Endodermal cell (in vitro differentiated cells): ENCODE measurements around the gene RBMS3. TPM values are rescaled to one million over a fixed set of nuclear protein-coding genes. Genes with fewer than 3 reads are reported as not detected.

Experiments used
- DNase-seq: peaks from one replicate; pipeline ENCODE4 v3.0.0-alpha.2; 2017
- H3K27ac ChIP-seq: 2 replicates; pipeline ENCODE4 v1.5.1; 2013; ENCODE audit warnings: mild to moderate bottlenecking, low read depth, low read length, moderate library complexity
- H3K27me3 ChIP-seq: 2 replicates; pipeline ENCODE4 v1.6.1; 2013; ENCODE audit warnings: mild to moderate bottlenecking, low read length, moderate library complexity; ENCODE audit not compliant: insufficient read depth, control insufficient read depth, poor library complexity, severe bottlenecking
- H3K36me3 ChIP-seq: 2 replicates; pipeline ENCODE4 v1.7.0; 2013; ENCODE audit warnings: mild to moderate bottlenecking, low read length, moderate library complexity; ENCODE audit not compliant: control insufficient read depth, insufficient read depth
- H3K4me1 ChIP-seq: one replicate; pipeline ENCODE4 v1.7.0; 2013; ENCODE audit warnings: low read length; ENCODE audit not compliant: control insufficient read depth, insufficient read depth
- H3K4me3 ChIP-seq: 2 replicates; pipeline ENCODE4 v1.5.1; 2013; ENCODE audit warnings: mild to moderate bottlenecking, low read length, moderate library complexity
- H3K9ac ChIP-seq: 2 replicates; pipeline ENCODE4 v1.6.1; 2013; ENCODE audit warnings: mild to moderate bottlenecking, low read length, moderate library complexity; ENCODE audit not compliant: poor library complexity, severe bottlenecking; ENCODE audit errors: extremely low read depth
- H3K9me3 ChIP-seq: 2 replicates; pipeline ENCODE4 v1.6.1; 2013; ENCODE audit warnings: mild to moderate bottlenecking, low read length, moderate library complexity; ENCODE audit not compliant: control insufficient read depth
- H3K27ac Mint-ChIP-seq: 2 replicates; pipeline ENCODE4 v1.8.0; 2020; ENCODE audit warnings: mixed read lengths
- H3K27me3 Mint-ChIP-seq: 2 replicates; pipeline ENCODE4 v1.8.0; 2021; ENCODE audit warnings: mild to moderate bottlenecking, mixed read lengths; ENCODE audit not compliant: insufficient read depth
- H3K36me3 Mint-ChIP-seq: 2 replicates; pipeline ENCODE4 v1.8.0; 2020; ENCODE audit warnings: low read depth, mixed read lengths
- H3K4me1 Mint-ChIP-seq: 2 replicates; pipeline ENCODE4 v1.8.0; 2020; ENCODE audit warnings: mixed read lengths
- H3K4me3 Mint-ChIP-seq: 2 replicates; pipeline ENCODE4 v1.8.0; 2020; ENCODE audit warnings: mild to moderate bottlenecking, moderate library complexity, mixed read lengths
- H3K9me3 Mint-ChIP-seq: 2 replicates; pipeline ENCODE4 v1.8.0; 2020; ENCODE audit warnings: mild to moderate bottlenecking, mixed read lengths
- CTCF ChIP-seq: fragments of 200-600 bp; sonication (generic); conservative IDR thresholded peaks from 2 replicates; pipeline ENCODE4 v1.5.0; 2021; ENCODE audit warnings: antibody characterized with exemption, mild to moderate bottlenecking
- WGBS, 2 experiments: methylation state at CpG; one replicate each; pipeline versions ENCODE4 v1.1.5 to v1.1.7; 2013; ENCODE audit warnings: missing lambda C conversion rate in 2 of 2, mixed read lengths in 1 of 2; ENCODE audit not compliant: insufficient coverage in 1 of 2, insufficient read length in 1 of 2; 5-methylcytosine and 5-hydroxymethylcytosine counted together
- total RNA-seq, 2 donors: library from RNA; stranded (reverse); fragmentation: NEBNext Ultra II Directional in 1 of 2; extraction: Animal tissue kit (Norgen Biotek cat#: 25700) in 1 of 2; gene quantifications; 2 replicates in 1 of 2; 3 replicates in 1 of 2; pipeline ENCODE4 v1.2.1, GENCODE V29; 2021

RBMS3 gene
- total RNA-seq, 2 donors from 2014 or later: 2.0 to 7.3 TPM

GRCh38 chr3:29282427-29283230 lies 1.8 kb downstream of the RBMS3 start:
- Mint-ChIP-seq H3K36me3 (no peaks in the 10 kb centered on the region), H3K9me3 (no peaks in the 10 kb centered on the region), H3K4me1 (peaks cover 33% of the 10 kb centered on the region), H3K4me3 (peak overlapping the region; percentile 65), H3K27ac (peak overlapping the region; percentile 53), H3K27me3 (peaks cover 3% of the 10 kb centered on the region)
- 46 to 55% methylated on average over 6 to 13 of the region's 13 CpGs for WGBS, 2 experiments
- H3K4me1 ChIP-seq: peaks cover 3% of the 10 kb centered on the region
- H3K27ac ChIP-seq: peak overlapping the region; percentile 80
- no peaks in the 10 kb centered on the region for H3K9me3 ChIP-seq
- H3K27me3 ChIP-seq: no peaks in the 10 kb centered on the region
- peak; percentile 54 for DNase-seq
- peak overlapping the region; percentile 72 for H3K4me3 ChIP-seq
- no peaks in the 10 kb centered on the region for H3K36me3 ChIP-seq
- no peak overlapping the region for H3K9ac ChIP-seq
- no peak for TF ChIP-seq CTCF

DNA sequence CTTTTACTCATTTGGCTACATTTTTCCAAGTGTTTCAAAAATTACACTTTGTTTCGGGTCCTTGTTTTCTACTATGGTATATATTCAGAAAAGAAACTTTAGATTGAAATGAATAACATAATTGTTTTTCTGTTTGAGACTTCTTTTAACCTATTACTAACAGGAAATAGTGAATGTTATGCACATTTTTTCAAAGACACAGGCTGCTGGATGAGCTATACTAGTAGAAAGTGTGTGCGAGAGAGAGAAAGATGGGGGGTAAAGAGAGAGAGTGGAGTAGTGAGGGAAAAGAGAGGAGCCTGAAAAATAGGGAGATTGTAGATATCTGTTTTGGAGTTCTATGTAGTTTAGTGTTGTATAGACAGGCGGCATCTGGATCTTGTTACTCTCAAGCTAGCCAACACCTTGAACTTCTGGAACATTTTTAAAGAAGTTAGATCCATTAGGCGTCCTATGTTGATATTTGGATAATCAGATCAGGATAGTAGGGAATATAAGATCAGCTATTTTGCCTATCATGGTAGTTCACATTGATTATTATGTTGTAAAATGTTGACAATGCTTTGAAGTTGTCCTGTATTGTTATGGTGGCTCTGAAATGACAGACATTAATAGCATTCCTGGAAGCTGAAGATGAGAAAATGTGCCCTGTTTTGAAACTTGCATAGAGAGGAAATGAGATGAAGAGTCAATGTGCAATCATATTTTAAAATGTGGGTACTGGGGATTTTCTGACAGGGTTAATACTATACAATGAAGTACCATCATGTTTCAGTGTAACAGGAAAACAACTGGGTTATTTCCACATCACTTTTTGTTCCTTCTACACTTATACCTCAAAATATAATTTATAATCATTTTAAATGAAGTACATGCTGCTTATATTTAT lies 2.6 kb downstream of the RBMS3 start:
- Mint-ChIP-seq H3K9me3 (no peaks in the 10 kb centered on the region), H3K27ac (peak overlapping the region; percentile 36), H3K4me1 (peaks cover 37% of the 10 kb centered on the region), H3K36me3 (no peaks in the 10 kb centered on the region), H3K27me3 (peaks cover 3% of the 10 kb centered on the region), H3K4me3 (peak overlapping the region; percentile 65)
- no peak for DNase-seq
- peak overlapping the region; percentile 72 for H3K4me3 ChIP-seq
- no peaks in the 10 kb centered on the region for H3K9me3 ChIP-seq
- no peaks in the 10 kb centered on the region for H3K27me3 ChIP-seq
- WGBS, 2 experiments: 52 to 76% methylated on average over 3 of the region's 4 CpGs
- H3K4me1 ChIP-seq: peaks cover 3% of the 10 kb centered on the region
- H3K27ac ChIP-seq: peak overlapping the region; percentile 80
- no peak for TF ChIP-seq CTCF
- no peaks in the 10 kb centered on the region for H3K36me3 ChIP-seq
- no peak overlapping the region for H3K9ac ChIP-seq

DNA sequence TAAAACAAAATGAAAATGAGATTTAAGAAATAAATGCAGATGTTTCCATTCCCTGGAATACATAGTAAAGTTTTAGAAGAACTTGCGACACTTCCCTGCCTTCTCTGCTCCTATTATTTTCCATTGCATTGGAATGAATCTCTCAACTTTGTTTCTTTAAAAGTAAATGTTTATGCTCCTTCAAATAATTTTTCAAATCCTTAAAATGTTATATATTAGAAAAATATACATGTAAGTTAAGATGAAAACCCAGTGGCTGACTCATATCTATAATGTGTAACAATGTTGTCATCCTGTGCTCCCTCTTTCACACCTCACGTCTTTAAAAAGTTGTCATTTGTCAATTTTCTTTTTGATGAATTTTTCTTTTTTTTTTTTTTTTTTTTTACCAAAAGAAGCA lies 3.6 kb downstream of the RBMS3 start:
- H3K4me3 Mint-ChIP-seq: no peak overlapping the region
- H3K9me3 Mint-ChIP-seq: no peaks in the 10 kb centered on the region
- TF ChIP-seq CTCF: no peak
- H3K4me1 Mint-ChIP-seq: peaks cover 37% of the 10 kb centered on the region
- peaks cover 3% of the 10 kb centered on the region for H3K4me1 ChIP-seq
- H3K9me3 ChIP-seq: no peaks in the 10 kb centered on the region
- H3K27ac Mint-ChIP-seq: no peak overlapping the region
- H3K36me3 Mint-ChIP-seq: no peaks in the 10 kb centered on the region
- no peak overlapping the region for H3K27ac ChIP-seq
- DNase-seq: no peak
- WGBS, 2 experiments: 93% methylated on average over 1 of the region's 2 CpGs; no CpG with 5 or more reads in 1 of the 2 experiments
- no peak overlapping the region for H3K9ac ChIP-seq
- no peak overlapping the region for H3K4me3 ChIP-seq
- no peaks in the 10 kb centered on the region for H3K27me3 Mint-ChIP-seq
- H3K27me3 ChIP-seq: no peaks in the 10 kb centered on the region
- H3K36me3 ChIP-seq: no peaks in the 10 kb centered on the region
